ENCODE data around the gene RCCD1.

GRCh38 chr15:90990446-90990845 is 35.8 kb downstream of the RCCD1 start:
- TF ChIP-seq CTCF (IDR thresholded peaks at IDR 0.05): no peak
- no peak for TF ChIP-seq EZH2 (IDR thresholded peaks at IDR 0.05; ENCODE audit: borderline replicate concordance, insufficient read depth, low read depth, low read length, poor library complexity, severe bottlenecking)
